ENCODE data around the gene FAM219A. TPM values are rescaled to one million over a fixed set of nuclear protein-coding genes. Genes with fewer than 3 reads are reported as not detected.
A peak's percentile ranks its signal among the peaks of the same experiment; 100 is the strongest.

FAM219A gene
- total RNA-seq, 1 experiment from 2014 or later, result 38.6 TPM

GRCh38 chr9:34430843-34431437 lies 27.4 kb downstream of the FAM219A start:
- Histone ChIP-seq H3K27me3 (ENCODE audit: control insufficient read depth, insufficient read depth, low read length) (no peaks in the 10 kb centered on the region), H3K36me3 (ENCODE audit: control insufficient read depth, insufficient read depth, low read length) (no peaks in the 10 kb centered on the region), H3K4me3 (ENCODE audit: low read depth in 2 of 2, low read length in 2 of 2) (no peak overlapping the region), H3K27ac (ENCODE audit: low read length) (no peak overlapping the region), H3K4me1 (ENCODE audit: control insufficient read depth, insufficient read depth, low read length) (no peaks in the 10 kb centered on the region; the same call in 1 of the 2 replicates), H3K9me3 (ENCODE audit: control insufficient read depth, insufficient read depth, low read depth, low read length) (no peaks in the 10 kb centered on the region)
- ATAC-seq (peak; percentile 50; the same call in 1 of the 2 replicates), DNase-seq (ENCODE audit: low read depth, low spot score) (no peak)
- CTCF ChIA-PET, result interaction anchor here (1.9 kb wide), 1 partner anchor 27 kb away, joined by 6 read pairs; no protein-coding TSS in a partner anchor
- in situ Hi-C loops (cut with HindIII; ENCODE audit: low pct_unique_long_range_greater_than_20kb, low sequenced_read_pairs), result no loop called here
- no TSS peak for BruUV-seq (replicated peaks)
- TF ChIP-seq TCF7L2 (IDR thresholded peaks at IDR 0.05; ENCODE audit: low read depth, low read length) (no peak), REST (IDR thresholded peaks at IDR 0.05; ENCODE audit: insufficient read depth in 1 of 2, low read depth in 2 of 2, low read length in 1 of 2) (peak; percentile 93 to 94)
- POLR2A ChIA-PET, result interaction anchor here (1.1 kb wide), 1 partner anchor 13 kb away, joined by 12 read pairs; no protein-coding TSS in a partner anchor
- intact Hi-C loops (cut with micrococcal nuclease; ENCODE audit: unreplicated experiment), result no loop called here

- TF ChIP-seq CTCF (IDR thresholded peaks at IDR 0.05) (no peak), REST (IDR thresholded peaks at IDR 0.05; ENCODE audit: insufficient read depth in 1 of 2, low read depth in 2 of 2, low read length in 1 of 2) (no peak), SIN3A (IDR thresholded peaks at IDR 0.05; ENCODE audit: borderline replicate concordance, insufficient read depth, low read depth, low read length) (no peak), TCF7L2 (IDR thresholded peaks at IDR 0.05; ENCODE audit: low read depth, low read length) (peak; percentile 45; the same call in 1 of the 2 replicates)
- no peaks in the 10 kb centered on the region; the same call in 1 of the 2 replicates for H3K4me1 ChIP-seq (ENCODE audit: control insufficient read depth, insufficient read depth, low read length)
- in situ Hi-C loops (cut with HindIII; ENCODE audit: low pct_unique_long_range_greater_than_20kb, low sequenced_read_pairs), result no loop called here
- ATAC-seq, result 0 out of 2 replicates have a peak, but pooled peaks have one; percentile 44
- H3K27ac ChIP-seq (ENCODE audit: low read length), result no peak overlapping the region
- ChIA-PET CTCF (interaction anchor here (1.9 kb wide), 1 partner anchor 24 kb away, joined by 7 read pairs; no protein-coding TSS in a partner anchor), POLR2A (no interaction called here)
- H3K27me3 ChIP-seq (ENCODE audit: control insufficient read depth, insufficient read depth, low read length), result no peaks in the 10 kb centered on the region
- no peaks in the 10 kb centered on the region for H3K36me3 ChIP-seq (ENCODE audit: control insufficient read depth, insufficient read depth, low read length)
- no peak for DNase-seq (ENCODE audit: low read depth, low spot score)
- intact Hi-C loops (cut with micrococcal nuclease; ENCODE audit: unreplicated experiment), result no loop called here
- BruUV-seq (replicated peaks), result no TSS peak
- no peaks in the 10 kb centered on the region for H3K9me3 ChIP-seq (ENCODE audit: control insufficient read depth, insufficient read depth, low read depth, low read length)
- no peak overlapping the region for H3K4me3 ChIP-seq (ENCODE audit: low read depth in 2 of 2, low read length in 2 of 2)
Measured at GRCh38 chr9:34428325-34428958, 29.9 kb downstream of the FAM219A start.
